H1 (cell line): Measurements from ENCODE around the gene SHROOM2.

Source experiments
- CREB1 ChIP-seq: IDR thresholded peaks from 2 replicates; pipeline ENCODE4 v1.6.1; 2012; ENCODE audit warnings: inconsistent platforms
- CTCF ChIP-seq, 3 experiments: IDR thresholded peaks; 1 replicate in 2 of 3; 2 replicates in 1 of 3; pipeline versions ENCODE4 v1.5.1 to v1.6.1; 2011; ENCODE audit warnings: low read length in 3 of 3, mild to moderate bottlenecking in 3 of 3, inconsistent platforms in 2 of 3, low read depth in 1 of 3, moderate library complexity in 1 of 3; ENCODE audit not compliant: insufficient read depth in 1 of 3; ENCODE audit errors: control extremely low read depth in 1 of 3
- EZH2 ChIP-seq: fragments of 200-600 bp; sonication (generic); IDR thresholded peaks from 2 replicates; pipeline ENCODE4 v1.7.1; 2012; ENCODE audit warnings: low read depth, mild to moderate bottlenecking, moderate library complexity, low read length, inconsistent platforms; ENCODE audit not compliant: severe bottlenecking
- GABPA ChIP-seq: IDR thresholded peaks from 2 replicates; pipeline ENCODE4 v1.6.1; 2011; ENCODE audit warnings: mild to moderate bottlenecking, low read length, moderate library complexity, borderline replicate concordance; ENCODE audit not compliant: insufficient read depth
- MAX ChIP-seq: IDR thresholded peaks from 2 replicates; pipeline ENCODE4 v1.6.1; 2012; ENCODE audit warnings: inconsistent platforms
- NRF1 ChIP-seq: IDR thresholded peaks from 2 replicates; pipeline ENCODE4 v1.6.1; 2011; ENCODE audit warnings: mild to moderate bottlenecking, low read depth, low read length, improper control_type of control experiment
- POLR2A ChIP-seq, 2 experiments: IDR thresholded peaks; 1 replicate in 1 of 2; 2 replicates in 1 of 2; pipeline ENCODE4 v1.6.1; 2011; ENCODE audit warnings: low read depth in 2 of 2, low read length in 2 of 2, mild to moderate bottlenecking in 2 of 2; ENCODE audit errors: control extremely low read depth in 1 of 2
- RAD21 ChIP-seq, 2 experiments: IDR thresholded peaks in 1 of 2; conservative IDR thresholded peaks in 1 of 2; 2 replicates each; pipeline ENCODE4 v1.6.1; 2011; ENCODE audit warnings: low read depth in 2 of 2, low read length in 2 of 2, improper control_type of control experiment in 1 of 2, inconsistent platforms in 1 of 2, mild to moderate bottlenecking in 1 of 2, moderate library complexity in 1 of 2
- USF2 ChIP-seq: IDR thresholded peaks from 2 replicates; pipeline ENCODE4 v1.6.1; 2011; ENCODE audit warnings: low read length, improper control_type of control experiment
- YY1 ChIP-seq: IDR thresholded peaks from 2 replicates; pipeline ENCODE4 v1.6.1; 2011; ENCODE audit warnings: low read depth, mild to moderate bottlenecking, low read length
- ZNF274 ChIP-seq: IDR thresholded peaks from 2 replicates; pipeline ENCODE4 v1.7.0; 2012; ENCODE audit warnings: low read length, borderline replicate concordance; ENCODE audit errors: extremely low read depth

- TF ChIP-seq POLR2A (IDR thresholded peaks at IDR 0.05; ENCODE audit: control extremely low read depth in 1 of 2, low read depth in 2 of 2, low read length in 2 of 2): no peak
- no peak for TF ChIP-seq RAD21 (IDR thresholded peaks at IDR 0.05 in 1 of 2, conservative IDR thresholded peaks at IDR 0.05 in 1 of 2; ENCODE audit: low read depth in 2 of 2, low read length in 2 of 2)
- TF ChIP-seq YY1: no peak
- TF ChIP-seq EZH2: no peak
- no peak for TF ChIP-seq CREB1
- no peak for TF ChIP-seq GABPA
- TF ChIP-seq MAX: no peak
- TF ChIP-seq CTCF (IDR thresholded peaks at IDR 0.05; ENCODE audit: control extremely low read depth in 1 of 3, insufficient read depth in 1 of 3, low read depth in 1 of 3, low read length in 3 of 3): no peak
- TF ChIP-seq ZNF274: no peak
- TF ChIP-seq NRF1: no peak
- TF ChIP-seq USF2: no peak
These were observed 210.8 kb downstream of the SHROOM2 start for GRCh38 chrX:9997041-9997440.
